Spleen (tissue), 11 donors: ENCODE results near the gene CACNA1D. TPM values are rescaled to one million over a fixed set of nuclear protein-coding genes. Genes with fewer than 3 reads are reported as not detected.

Source experiments
- DNase-seq: peaks from one replicate; pipeline ENCODE4 v3.0.0-alpha.2; 2020
- H3K27ac ChIP-seq, 8 donors: fragments of 200-600 bp; sonication (generic) in 7 of 8; 1 replicate in 4 of 8; 2 replicates in 4 of 8; pipeline versions ENCODE4 v1.5.0 to v1.8.0; 2016 to 2021; ENCODE audit warnings: inconsistent platforms in 4 of 8, mild to moderate bottlenecking in 4 of 8, moderate library complexity in 1 of 8
- H3K27me3 ChIP-seq, 7 donors: fragments of 200-600 bp; sonication (generic) in 6 of 7; replicated peaks in 1 of 7; 1 replicate in 4 of 7; 2 replicates in 3 of 7; pipeline versions ENCODE4 v1.5.0 to v1.8.0; 2016 to 2021; ENCODE audit warnings: inconsistent platforms in 3 of 7, mild to moderate bottlenecking in 1 of 7
- H3K36me3 ChIP-seq, 6 donors: fragments of 200-600 bp; sonication (generic) in 5 of 6; 1 replicate in 4 of 6; 2 replicates in 2 of 6; pipeline versions ENCODE4 v1.5.0 to v1.8.0; 2016 to 2021; ENCODE audit warnings: inconsistent platforms in 2 of 6
- H3K4me1 ChIP-seq, 6 donors: fragments of 200-600 bp; sonication (generic) in 5 of 6; 1 replicate in 3 of 6; 2 replicates in 3 of 6; pipeline versions ENCODE4 v1.5.0 to v1.8.0; 2016 to 2021; ENCODE audit warnings: inconsistent platforms in 3 of 6
- H3K4me3 ChIP-seq, 8 donors: fragments of 200-600 bp; sonication (generic) in 7 of 8; 1 replicate in 4 of 8; 2 replicates in 4 of 8; pipeline versions ENCODE4 v1.5.0 to v1.8.0; 2016 to 2021; ENCODE audit warnings: inconsistent platforms in 4 of 8, mild to moderate bottlenecking in 4 of 8, moderate library complexity in 2 of 8
- H3K9me3 ChIP-seq, 8 donors: fragments of 200-600 bp; sonication (generic) in 7 of 8; 1 replicate in 4 of 8; 2 replicates in 4 of 8; pipeline versions ENCODE4 v1.5.0 to v1.8.0; 2016 to 2021; ENCODE audit warnings: inconsistent platforms in 4 of 8
- POLR2A ChIP-seq, 3 donors: fragments of 450-650 bp; IDR thresholded peaks; one replicate each; pipeline ENCODE4 v1.5.1; 2017; ENCODE audit warnings: antibody characterized with exemption in 3 of 3, mild to moderate bottlenecking in 1 of 3
- POLR2AphosphoS5 ChIP-seq, 3 donors: sonication (generic); formaldehyde crosslinking; IDR thresholded peaks; one replicate each; pipeline ENCODE4 v1.5.1; 2017; ENCODE audit warnings: antibody characterized with exemption in 3 of 3
- WGBS, 5 donors: extraction: QIAGEN DNeasy Blood & Tissue Kit in 3 of 5; methylation state at CpG; one replicate each; pipeline versions ENCODE4 v1.1.5 to v1.1.7; 2013 to 2018; 5-methylcytosine and 5-hydroxymethylcytosine counted together
- intact Hi-C: fragments of 100-400 bp; cut with DNase I; formaldehyde crosslinking; loops from one replicate; pipeline ENCODE4 v1.15.0; 2023; ENCODE audit warnings: low total_unique reads
- polyA plus RNA-seq, 3 donors: library from polyadenylated mRNA; stranded (reverse); fragments of 200-250 nt; gene quantifications; one replicate each; pipeline ENCODE4 v1.2.1, GENCODE V29; 2013
- total RNA-seq, 7 donors: library from RNA; depleted of rRNA in 3 of 7; stranded (reverse); fragments of >200 nt in 3 of 7; fragmentation: NEBNext Ultra II Directional in 4 of 7; extraction: Animal tissue kit (Norgen Biotek cat#: 25700) in 4 of 7; gene quantifications; one replicate each; pipeline versions ENCODE4 v1.1.0 to v1.2.1, GENCODE V29; 2016 to 2021
- TF ChIP-seq, protein P1 (sequence below), 11 experiments: fragments of 200-600 bp in 7 of 11; fragments of 450-650 bp in 4 of 11; sonication (generic) in 4 of 11; IDR thresholded peaks in 8 of 11; conservative IDR thresholded peaks in 3 of 11; 1 replicate in 7 of 11; 2 replicates in 4 of 11; pipeline versions ENCODE4 v1.4.0 to v1.8.0; 2016 to 2021; ENCODE audit warnings: antibody characterized with exemption in 11 of 11, inconsistent platforms in 4 of 11, mild to moderate bottlenecking in 1 of 11
- donor health status: healthy with polysubstance abuse.
- donor health status: DM: no; HTN: no; CAD: no; lungs with moderate emphysema.
- donor health status: DM: no; HTN: no; CAD: no.
- donor health status: Bipolar disorder and iron deficiency.
- donor health status: healthy.
- donor health status: DM: no; HTN: no; CAD: no.
- donor health status: DM: yes; HTN: yes; CAD: no.

The CACNA1D gene
- total and polyA plus RNA-seq, 10 donors = 0.55 to 89.3 (median 19.1) TPM

DNA sequence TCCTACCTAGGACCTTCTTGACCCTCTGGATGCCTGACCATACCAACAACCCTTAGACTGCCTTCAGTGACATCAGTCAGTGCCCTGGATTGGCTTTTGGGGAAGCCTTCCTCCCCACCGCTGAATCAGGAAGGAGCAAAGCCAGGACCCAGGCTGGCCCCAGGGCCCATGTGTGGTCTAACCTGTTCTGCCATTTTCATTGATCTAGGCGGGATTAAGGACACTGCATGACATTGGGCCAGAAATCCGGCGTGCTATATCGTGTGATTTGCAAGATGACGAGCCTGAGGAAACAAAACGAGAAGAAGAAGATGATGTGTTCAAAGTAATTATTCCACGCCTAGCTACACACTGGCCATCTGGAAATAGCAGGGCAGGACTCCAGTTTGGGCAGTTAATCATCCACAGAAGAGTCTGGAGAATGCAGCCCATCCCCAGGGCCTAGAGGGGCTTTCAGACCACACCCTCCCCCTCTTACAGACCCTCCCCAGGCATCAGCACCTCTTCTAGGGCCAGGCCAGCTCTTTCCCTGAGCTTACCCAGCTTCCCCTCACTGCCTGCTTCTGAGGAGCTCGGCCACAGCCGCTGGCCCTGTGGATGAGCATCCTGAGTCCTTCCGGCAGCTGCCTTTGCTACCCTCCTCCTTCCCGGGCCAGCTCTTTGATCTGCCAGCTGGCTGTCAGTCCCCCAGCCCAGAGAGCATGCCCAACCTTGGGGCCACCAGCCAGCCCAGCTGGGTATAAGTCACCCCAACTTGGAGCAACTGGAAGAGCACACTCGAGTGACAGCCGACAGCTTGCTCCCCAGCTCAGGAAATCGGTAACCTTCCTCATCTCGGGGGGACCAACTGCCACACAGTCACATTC is 305.9 kb downstream of the CACNA1D start:
- H3K36me3 ChIP-seq = peaks cover 0 to 4% (median 0%) of the 10 kb centered on the region in 6 donors
- 79 to 92% (median 86%) methylated on average over 16 of the region's 16 CpGs for WGBS, 5 donors
- H3K4me3 ChIP-seq = no peak overlapping the region
- H3K27ac ChIP-seq = no peak overlapping the region
- TF ChIP-seq, protein P1, sequence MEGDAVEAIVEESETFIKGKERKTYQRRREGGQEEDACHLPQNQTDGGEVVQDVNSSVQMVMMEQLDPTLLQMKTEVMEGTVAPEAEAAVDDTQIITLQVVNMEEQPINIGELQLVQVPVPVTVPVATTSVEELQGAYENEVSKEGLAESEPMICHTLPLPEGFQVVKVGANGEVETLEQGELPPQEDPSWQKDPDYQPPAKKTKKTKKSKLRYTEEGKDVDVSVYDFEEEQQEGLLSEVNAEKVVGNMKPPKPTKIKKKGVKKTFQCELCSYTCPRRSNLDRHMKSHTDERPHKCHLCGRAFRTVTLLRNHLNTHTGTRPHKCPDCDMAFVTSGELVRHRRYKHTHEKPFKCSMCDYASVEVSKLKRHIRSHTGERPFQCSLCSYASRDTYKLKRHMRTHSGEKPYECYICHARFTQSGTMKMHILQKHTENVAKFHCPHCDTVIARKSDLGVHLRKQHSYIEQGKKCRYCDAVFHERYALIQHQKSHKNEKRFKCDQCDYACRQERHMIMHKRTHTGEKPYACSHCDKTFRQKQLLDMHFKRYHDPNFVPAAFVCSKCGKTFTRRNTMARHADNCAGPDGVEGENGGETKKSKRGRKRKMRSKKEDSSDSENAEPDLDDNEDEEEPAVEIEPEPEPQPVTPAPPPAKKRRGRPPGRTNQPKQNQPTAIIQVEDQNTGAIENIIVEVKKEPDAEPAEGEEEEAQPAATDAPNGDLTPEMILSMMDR (IDR thresholded peaks at IDR 0.05 in 8 of 11, conservative IDR thresholded peaks at IDR 0.05 in 3 of 11) = no peak
- no peak for TF ChIP-seq POLR2A (IDR thresholded peaks at IDR 0.05)
- TF ChIP-seq POLR2AphosphoS5 (IDR thresholded peaks at IDR 0.05) = no peak
- H3K4me1 ChIP-seq = no peaks in the 10 kb centered on the region
- peaks cover 0 to 5% (median 0%) of the 10 kb centered on the region in 7 donors for H3K27me3 ChIP-seq
- intact Hi-C loops = no loop called here
- H3K9me3 ChIP-seq = no peaks in the 10 kb centered on the region
- DNase-seq = peak; percentile 51

DNA sequence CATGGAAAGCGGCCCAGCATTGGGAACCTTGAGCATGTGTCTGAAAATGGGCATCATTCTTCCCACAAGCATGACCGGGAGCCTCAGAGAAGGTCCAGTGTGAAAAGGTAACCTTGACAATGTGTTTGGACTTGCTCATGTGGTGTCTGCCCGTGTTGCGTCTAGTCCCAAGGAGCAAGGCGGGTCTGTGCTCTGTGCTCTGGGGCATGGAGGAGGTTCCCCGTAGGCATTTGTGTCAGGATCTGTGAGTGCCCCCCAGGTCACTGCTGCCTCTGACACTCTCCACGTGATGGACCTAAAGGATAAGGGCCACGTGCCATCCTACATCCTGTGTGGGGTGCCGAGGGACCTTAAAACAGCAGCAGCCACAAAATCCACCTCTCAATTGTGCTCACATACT is 306.9 kb downstream of the CACNA1D start:
- DNase-seq = peak; percentile 51
- TF ChIP-seq POLR2A (IDR thresholded peaks at IDR 0.05) (no peak), POLR2AphosphoS5 (IDR thresholded peaks at IDR 0.05) (no peak)
- TF ChIP-seq, protein P1 (IDR thresholded peaks at IDR 0.05 in 8 of 11, conservative IDR thresholded peaks at IDR 0.05 in 3 of 11) = no peak
- intact Hi-C loops = no loop called here
- H3K27me3 ChIP-seq = peaks cover 0 to 4% (median 0%) of the 10 kb centered on the region in 7 donors
- 84 to 93% (median 90%) methylated on average over 8 to 9 of the region's 9 CpGs for WGBS, 5 donors
- no peaks in the 10 kb centered on the region for H3K4me1 ChIP-seq
- H3K36me3 ChIP-seq = peaks cover 0 to 4% (median 0%) of the 10 kb centered on the region in 6 donors
- H3K27ac ChIP-seq = no peak overlapping the region
- no peaks in the 10 kb centered on the region for H3K9me3 ChIP-seq
- H3K4me3 ChIP-seq = no peak overlapping the region

DNA sequence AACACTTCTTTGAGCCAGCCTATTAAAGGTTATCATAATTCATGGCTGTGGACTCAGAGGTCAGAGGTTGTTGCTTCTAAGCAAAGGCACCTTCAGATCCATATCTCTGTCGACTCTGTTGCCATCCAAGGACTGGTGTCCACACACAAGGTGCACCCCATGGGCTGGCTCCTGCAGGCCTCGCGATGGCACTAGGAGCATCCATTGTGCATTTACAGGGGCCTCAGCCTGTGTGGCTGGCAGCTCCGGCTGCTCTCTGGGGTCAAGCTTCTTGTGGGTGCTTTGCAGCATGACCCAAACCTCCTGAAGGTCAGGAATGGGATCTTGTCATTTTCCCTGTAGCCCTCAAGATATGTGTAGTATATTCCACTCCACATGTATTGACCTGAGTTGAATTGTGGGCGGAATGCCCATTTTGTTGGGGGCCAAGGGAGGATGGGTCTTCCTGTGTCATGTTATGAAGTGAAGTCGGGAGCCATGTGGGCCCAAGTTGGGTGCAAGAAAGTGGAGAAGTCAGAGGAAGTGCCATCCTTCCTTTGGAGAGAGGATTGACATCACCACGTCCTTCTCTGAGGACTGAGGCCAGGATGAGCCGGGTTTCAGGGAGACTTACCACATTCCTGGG is 308.0 kb downstream of the CACNA1D start:
- intact Hi-C loops = no loop called here
- Histone ChIP-seq H3K27me3 (peaks cover 0 to 4% (median 0%) of the 10 kb centered on the region in 7 donors), H3K36me3 (peaks cover 0 to 4% (median 0%) of the 10 kb centered on the region in 6 donors), H3K4me3 (no peak overlapping the region), H3K27ac (no peak overlapping the region), H3K9me3 (no peaks in the 10 kb centered on the region), H3K4me1 (no peaks in the 10 kb centered on the region)
- peak; percentile 54 for DNase-seq
- 84 to 93% (median 87%) methylated on average over 6 to 8 of the region's 8 CpGs for WGBS, 5 donors
- TF ChIP-seq POLR2AphosphoS5 (IDR thresholded peaks at IDR 0.05) (no peak), POLR2A (IDR thresholded peaks at IDR 0.05) (no peak)
- TF ChIP-seq, protein P1 (IDR thresholded peaks at IDR 0.05 in 8 of 11, conservative IDR thresholded peaks at IDR 0.05 in 3 of 11) = no peak
